Inferior parietal cortex (tissue), 1 donor: ENCODE results near the gene TSPEAR.

Source experiments
- DNase-seq: peaks from one replicate; pipeline ENCODE4 v3.0.0-alpha.2; 2016; ENCODE audit errors: extremely low spot score

The TSPEAR gene

GRCh38 chr21:44722731-44723130 is 11.4 kb upstream of the TSPEAR start:
- no peak for DNase-seq

GRCh38 chr21:44720170-44720569 is 8.8 kb upstream of the TSPEAR start:
- DNase-seq = no peak

DNA sequence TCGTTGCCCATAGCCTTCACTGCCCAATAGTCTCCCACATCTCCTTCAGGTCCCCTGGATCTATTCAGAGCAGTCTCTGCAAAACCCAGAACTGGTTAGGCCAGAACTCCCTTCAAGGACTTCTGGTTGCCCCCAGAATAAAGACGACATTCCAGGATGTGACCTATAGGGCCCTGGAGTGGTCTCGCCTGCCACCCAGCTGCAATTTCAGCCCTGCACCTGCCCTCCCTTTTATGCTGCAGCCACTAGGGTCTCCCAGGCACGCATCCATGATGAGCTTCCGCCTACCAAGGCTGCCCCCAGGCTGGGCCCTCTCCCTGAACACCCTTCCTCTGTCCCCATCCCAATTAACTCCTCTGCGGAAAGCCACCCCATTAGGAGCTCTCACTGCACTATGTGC is 7.2 kb upstream of the TSPEAR start:
- no peak for DNase-seq

DNA sequence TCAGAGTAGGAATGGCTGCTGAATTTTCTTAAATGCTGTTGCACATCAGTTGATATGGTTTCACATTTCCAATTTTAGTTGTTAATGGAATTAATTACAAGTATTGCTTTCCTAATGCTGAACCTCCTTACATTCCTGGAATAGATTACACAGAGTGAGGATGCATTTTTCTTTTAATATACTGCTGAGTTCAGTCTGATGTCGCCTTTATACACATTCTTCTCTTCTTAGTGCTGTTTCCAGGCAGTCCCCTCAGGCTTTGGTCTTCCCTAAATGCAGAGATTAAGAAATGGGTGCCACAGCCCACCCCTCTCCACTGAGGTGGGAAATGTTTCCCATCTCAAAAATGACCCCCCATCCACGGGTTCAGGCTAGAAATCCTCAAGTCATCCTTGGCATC is 6.7 kb upstream of the TSPEAR start:
- no peak for DNase-seq

- no peak for DNase-seq
Measured at GRCh38 chr21:44716984-44717383, 5.6 kb upstream of the TSPEAR start.

DNA sequence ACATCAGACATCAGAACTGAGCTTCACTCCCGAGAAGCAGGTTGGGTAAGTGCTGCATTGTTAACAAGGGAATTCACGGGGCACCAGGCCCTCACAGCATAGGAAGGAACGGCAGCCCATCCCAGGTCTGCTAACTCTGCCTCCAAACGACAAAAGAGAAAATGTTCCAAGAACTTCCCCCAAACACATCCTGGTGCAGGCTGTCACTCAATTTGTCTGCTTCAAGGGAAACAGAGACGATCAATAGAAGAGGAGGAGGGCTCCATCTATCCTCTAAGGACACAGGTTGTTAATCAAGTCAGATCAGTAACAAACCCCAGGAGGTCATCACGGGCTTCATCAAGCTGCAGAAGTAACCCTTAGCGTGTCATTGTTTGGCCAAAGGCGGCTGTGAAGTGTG is 3.5 kb upstream of the TSPEAR start:
- DNase-seq = no peak

- DNase-seq = no peak
Measured at GRCh38 chr21:44713846-44714245, 2.5 kb upstream of the TSPEAR start.

DNA sequence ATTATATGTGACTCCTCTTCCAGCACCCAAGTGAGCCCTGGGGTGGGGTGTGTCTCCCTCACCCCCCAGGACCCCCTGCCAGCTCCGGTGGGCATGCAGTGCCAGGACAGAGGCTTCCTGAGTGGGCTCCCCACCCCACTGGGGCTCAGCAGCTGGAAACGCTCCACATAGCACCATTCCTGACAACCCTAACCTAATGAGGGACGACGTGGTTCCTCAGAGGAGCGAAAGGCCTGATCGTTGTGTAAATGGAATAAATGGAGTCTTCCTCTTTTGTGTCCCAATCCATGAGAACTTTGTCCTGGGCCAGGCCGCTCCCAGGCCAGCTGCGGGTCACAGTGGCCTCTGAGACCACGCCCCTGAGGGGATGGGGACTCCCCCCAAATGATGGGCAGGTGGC is 1.8 kb upstream of the TSPEAR start:
- no peak for DNase-seq

GRCh38 chr21:44712203-44713028 is 1.0 kb upstream of the TSPEAR start:
- DNase-seq = no peak

DNA sequence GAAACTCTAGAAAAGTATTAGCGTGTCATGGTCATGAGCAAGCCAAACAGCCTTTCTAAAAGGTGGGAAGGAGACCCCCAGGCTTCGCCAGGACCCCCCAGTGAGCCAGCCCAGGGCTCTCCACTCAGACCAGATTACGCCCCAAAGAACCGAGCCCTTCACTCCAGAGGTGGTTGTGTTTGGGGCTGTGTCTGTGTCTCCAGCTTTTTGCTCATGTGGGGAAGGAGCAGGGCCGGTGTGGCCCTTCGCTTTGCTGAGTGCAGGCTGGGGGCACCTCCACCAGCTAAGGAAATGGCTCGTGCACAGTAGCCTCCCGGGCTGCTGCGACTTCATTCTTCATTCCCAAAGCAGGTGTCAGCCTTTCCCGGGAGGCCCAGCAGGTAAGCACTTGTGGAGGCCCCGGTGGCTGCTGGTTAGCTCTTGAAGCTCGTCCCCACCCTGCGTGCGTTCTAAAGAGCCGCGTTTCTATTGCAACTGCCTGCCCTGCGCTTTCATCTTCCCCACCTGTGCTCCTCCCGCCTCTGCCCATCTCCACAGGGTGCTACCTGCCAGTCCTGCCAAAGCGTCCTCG is 531 bp downstream of the TSPEAR start:
- DNase-seq = no peak

DNA sequence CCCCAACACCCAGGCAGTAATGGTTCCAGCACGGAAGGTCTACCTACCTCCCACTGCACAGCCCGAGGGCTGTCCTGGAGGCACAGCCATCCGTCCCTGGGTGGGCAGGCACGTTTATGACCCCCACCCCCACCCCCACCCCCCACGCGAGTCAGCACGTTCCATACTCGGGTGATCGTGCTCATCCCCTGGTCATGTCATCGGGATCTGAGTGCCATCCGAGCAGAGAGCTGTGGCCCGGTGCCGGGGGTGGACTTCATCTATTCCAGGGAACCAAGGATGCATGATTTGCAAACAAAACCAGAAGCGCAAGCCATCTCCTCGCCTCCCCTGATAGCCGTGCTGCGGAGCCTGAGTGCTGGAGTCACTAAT is 1.1 kb downstream of the TSPEAR start:
- DNase-seq = no peak

DNA sequence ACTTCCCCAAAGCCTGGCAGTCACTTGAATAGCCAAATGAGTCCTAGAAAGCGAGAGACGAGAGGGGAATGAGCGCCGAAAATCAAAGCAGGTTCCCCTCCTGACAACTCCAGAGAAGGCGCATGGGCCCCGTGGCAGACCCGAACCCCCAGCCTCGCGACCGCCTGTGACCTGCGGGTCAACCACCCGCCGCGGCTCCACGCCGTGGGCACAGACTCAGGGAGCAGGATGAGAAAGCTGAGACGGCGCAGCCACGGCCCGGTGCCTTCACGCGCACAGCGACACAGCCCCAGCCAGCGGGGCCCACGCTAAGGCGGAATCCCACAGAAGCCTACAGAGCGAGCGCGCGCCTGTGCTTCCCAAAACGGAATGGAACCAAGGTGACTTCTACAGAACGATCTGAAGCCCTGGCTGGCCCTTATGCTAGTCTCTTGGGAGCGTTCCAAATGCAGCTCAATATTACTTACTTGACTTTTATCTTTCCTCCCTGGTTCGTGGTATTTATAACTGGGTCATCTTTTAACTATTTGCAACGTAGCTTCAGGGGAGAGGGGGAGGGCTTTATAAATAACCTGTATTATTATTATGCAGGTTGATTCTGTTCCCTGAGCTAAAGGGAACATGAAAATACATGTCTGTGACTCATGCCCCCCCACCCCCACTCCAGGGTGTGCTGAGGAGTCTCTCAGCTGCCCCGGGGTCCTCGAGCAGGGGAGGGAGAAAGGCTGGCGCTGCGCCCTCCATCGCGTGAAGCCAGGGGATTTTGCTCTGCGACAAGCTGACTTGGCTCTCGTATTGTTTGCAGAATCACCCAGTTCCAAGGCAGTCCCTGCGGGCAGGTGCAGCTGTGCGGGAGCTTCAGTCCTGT is 1.7 kb downstream of the TSPEAR start:
- no peak for DNase-seq

- DNase-seq = no peak
Measured at GRCh38 chr21:44708866-44709425, 2.4 kb downstream of the TSPEAR start.

DNA sequence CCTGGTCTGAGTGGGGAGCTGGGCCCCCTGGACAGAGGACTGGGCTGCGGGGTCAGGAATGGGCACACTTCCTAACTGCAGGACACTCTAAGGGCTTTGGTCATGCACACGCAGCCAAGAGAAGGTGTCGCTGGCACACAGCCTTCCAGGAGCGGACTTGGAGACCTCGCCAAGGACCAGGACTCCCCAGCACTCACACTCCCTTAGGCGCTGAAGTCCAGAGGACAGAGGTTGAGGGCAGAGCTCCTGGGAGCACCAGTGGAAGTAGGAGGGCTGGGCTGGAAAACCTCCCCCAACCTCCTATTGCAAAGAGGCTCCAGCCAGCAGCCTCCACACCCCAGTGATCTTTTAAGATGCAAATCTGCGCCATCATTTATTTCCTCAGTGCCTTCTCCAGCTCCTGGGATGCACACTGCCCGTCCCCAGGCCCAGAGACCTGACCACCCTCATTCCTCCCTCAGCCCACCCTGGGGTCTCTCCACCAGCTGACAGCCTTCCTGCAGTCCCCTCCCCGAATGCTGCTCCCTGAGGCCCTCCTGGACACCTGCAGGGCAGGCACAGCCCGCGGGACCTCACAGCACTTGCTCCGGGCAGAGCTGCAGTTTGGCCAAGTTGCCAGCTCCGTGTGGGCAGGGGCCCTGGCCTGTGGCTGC is 3.0 kb downstream of the TSPEAR start:
- DNase-seq = no peak

DNA sequence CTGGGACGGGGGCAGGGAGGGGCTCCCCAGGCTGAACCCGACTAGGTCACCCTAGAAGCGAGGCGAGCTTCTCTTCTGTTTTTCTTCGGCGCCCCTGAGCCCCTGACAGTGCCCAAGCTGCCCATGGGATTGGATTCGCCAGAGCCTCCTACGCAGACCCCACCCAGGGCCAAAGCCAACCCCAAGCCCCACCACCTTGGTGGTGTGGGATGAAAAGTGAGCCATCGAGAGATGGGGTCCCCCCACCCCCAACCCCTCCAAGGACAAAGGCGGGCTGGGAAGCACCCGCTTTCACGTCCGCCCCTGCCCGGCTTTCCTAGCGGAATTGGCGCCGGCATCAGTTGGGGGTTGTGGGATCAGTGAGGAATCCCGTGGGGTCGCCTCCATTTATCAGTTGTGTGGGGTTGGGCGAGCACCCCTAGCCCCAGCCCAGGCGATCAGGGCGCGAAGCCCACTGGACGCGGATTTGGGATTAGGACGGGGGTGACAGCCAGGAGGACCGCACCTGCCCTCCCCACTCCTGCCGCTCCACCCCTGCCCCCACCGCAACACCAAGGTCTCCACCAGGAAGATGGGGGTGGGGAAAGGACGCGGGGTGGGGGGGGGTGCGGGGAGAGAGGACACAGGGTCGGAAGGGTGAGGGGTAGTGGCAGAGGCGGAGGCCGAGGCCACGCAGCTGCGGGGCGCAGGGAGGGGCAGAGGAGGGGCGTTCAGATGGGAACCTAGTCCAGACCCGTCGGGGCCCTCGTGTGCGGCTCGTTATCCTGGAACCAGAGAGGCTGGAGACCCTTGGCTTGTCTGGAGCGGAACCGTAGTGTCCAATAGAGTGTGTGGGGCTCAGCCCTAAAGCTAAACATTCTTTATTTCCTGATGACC is 4.4 kb downstream of the TSPEAR start:
- no peak for DNase-seq

- DNase-seq = no peak
Measured at GRCh38 chr21:44706026-44706705, 5.2 kb downstream of the TSPEAR start.

- DNase-seq = no peak
Measured at GRCh38 chr21:44704636-44705001, 6.8 kb downstream of the TSPEAR start.

DNA sequence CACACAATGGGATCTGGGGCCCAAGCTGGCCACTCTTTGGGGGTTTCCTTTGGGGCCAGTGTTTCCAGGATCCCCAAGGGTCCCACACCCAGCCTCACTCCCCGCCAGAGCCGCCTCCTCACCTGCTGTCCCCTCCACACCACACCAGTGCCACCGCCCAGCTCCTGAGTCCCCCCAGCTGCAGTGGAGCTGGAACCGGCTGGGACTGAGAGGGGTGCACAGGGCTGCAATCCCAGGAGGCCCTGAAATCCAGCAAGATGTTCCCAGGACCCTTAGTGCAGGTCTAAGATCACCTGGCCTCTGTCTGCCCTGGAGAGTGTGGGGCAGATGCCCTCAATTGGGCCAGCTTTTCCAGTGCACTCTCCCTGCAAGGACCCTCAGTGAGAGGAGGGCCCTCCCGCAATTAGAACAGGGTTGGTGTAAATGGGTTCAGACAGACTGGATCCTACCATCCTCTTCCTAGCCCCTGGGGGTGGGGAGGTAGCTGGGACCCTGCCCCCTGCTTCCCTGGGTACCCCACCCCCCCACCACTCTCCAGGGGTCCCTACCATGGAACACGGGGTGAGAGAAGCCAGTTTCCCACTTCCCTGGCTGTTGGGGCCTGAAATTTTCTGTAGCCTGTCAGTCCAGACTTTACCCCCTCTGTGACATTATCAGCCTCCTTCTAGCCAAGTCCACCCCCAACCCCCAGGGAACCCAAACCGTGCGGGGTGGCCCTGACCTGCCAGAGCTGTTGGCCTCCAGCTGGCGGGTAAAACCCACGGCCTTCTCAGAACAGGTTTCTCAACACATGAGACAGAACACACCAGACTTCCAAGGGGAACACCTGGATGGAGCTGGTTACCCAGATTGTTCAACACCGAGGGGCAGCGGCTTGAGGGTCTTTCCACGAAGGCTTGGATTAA is 7.4 kb downstream of the TSPEAR start:
- DNase-seq = no peak

DNA sequence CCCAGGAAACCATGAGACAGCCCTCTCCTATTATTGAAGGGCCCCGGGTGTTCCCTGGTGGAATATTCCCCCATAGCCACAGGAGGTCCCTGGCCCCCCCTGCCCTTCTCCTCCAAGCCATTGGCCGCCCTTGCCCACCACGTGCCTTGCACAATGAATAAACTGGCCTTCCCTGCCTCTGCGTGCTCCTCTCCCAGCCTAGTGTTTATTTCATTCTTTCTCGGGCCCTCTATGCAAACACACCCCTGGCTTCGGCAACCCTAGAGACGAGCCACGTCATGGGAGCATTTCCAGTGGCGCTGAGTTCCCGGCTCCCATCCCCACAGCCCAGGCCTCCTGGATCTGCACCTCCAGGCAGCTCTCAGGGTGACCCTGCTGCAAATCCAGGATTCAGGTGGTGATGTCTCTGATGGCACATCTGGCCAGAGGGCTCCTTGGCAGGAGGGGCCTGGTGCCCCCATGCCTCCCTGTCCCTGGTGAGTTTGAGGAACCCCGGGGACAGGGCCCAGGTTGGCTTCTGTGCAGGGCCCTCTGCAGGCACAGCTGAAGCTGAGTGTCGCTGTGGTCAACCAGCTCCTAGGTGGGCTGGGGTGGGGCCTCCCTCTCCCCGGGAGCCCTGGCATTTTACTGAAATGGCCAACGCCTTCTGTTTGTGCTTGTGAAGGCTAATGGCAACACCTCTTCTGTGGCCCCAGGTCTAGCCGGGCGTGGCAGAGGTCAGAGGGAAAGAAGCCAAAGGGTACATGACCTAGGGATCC is 8.2 kb downstream of the TSPEAR start:
- DNase-seq = no peak
